Stomach (tissue), 4 donors: Measurements from ENCODE around the gene DNAH10.

Experiments used
- CTCF ChIP-seq, 7 experiments: fragments of 450-650 bp in 4 of 7; fragments of 200-600 bp in 3 of 7; sonication (generic) in 3 of 7; IDR thresholded peaks; one replicate each; pipeline ENCODE4 v1.5.1; 2016 to 2019; ENCODE audit warnings: antibody characterized with exemption in 7 of 7, control low read depth in 2 of 7, mild to moderate bottlenecking in 1 of 7
- POLR2AphosphoS5 ChIP-seq, 3 donors: sonication (generic); formaldehyde crosslinking; IDR thresholded peaks; one replicate each; pipeline ENCODE4 v1.6.1; 2016; ENCODE audit warnings: antibody characterized with exemption in 3 of 3

- TF ChIP-seq CTCF (IDR thresholded peaks at IDR 0.05) (no peak), POLR2AphosphoS5 (IDR thresholded peaks at IDR 0.05) (no peak)
Observed at GRCh38 chr12:123805173-123805572, 43.1 kb downstream of the DNAH10 start.
